ENCODE results near the gene HDC.

Gene HDC

DNA sequence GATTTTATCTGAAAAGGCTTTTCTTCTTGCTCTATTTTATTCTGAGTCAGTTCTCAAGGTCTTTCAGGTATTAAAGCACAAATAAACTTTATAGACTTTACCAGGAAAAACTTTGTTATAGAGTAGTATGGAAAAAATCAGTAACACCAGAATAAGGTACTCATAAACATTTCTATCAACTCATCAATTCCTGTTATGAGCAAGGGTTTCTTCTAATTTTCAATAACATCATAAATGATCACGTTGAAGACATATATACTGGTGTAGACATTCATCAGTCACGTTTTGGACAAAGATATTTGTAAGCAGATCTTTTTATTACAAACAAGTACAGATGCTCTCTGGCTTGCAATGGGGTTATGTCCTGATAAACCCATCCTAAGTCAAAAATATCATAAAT, 9.6 kb upstream of the HDC start:
- H3K27me3 ChIP-seq (ENCODE audit: insufficient read depth, low read length), result no peaks in the 10 kb centered on the region
- no peak overlapping the region for H2AFZ ChIP-seq (ENCODE audit: low read depth, low read length)
- peaks cover 10% of the 10 kb centered on the region for H3K36me3 ChIP-seq (ENCODE audit: insufficient read depth, low read length)
- no peaks in the 10 kb centered on the region for H3K9me3 ChIP-seq (ENCODE audit: low read length)
- no peaks in the 10 kb centered on the region for H3K4me1 ChIP-seq (ENCODE audit: insufficient read depth, low read length)
- H3K4me3 ChIP-seq (ENCODE audit: low read length), result no peak overlapping the region

DNA sequence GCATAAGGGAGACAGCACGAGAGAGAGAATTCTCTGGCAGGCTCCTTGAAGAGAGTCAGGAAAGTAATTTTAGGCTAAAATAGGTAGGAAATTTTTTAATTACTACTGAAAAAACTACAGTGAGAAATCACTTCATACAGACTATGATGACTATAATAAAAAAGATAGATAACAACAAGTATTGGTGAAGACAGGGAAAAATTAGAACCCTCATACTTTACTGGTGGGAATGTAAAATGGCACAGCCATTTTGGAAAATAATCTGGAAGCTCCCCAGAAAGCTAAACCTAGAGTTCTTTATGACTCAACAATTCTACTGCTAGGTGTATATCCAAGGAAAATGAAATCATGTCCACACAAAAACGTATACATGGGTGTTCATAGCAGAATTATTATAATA, 2.1 kb upstream of the HDC start:
- no peak overlapping the region for H3K4me3 ChIP-seq (ENCODE audit: low read length)
- no peak overlapping the region for H2AFZ ChIP-seq (ENCODE audit: low read depth, low read length)
- no peaks in the 10 kb centered on the region for H3K9me3 ChIP-seq (ENCODE audit: low read length)

DNA sequence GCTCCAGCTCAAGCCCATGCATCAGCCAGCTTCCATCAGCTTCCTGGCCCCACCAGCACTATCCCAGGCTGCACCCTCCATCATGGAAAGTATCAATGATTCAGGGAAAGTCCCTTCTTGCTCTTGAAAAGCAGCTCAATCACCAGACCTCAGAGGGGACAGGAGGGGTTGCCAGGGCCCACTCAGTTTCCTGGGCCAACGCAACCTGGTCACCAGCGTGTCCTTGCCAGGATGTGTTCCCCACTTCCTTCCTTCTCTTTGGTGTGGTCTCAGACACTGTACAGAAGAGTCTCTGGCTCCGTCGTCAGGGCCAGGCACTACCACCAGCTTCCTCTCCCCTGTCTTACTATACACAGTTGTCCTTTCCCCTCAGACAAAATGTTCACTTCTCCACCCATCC, 3.0 kb downstream of the HDC start:
- no peaks in the 10 kb centered on the region for H3K9me3 ChIP-seq (ENCODE audit: low read length)
- no peak overlapping the region for H2AFZ ChIP-seq (ENCODE audit: low read depth, low read length)
- H3K4me3 ChIP-seq (ENCODE audit: low read length), result no peak overlapping the region
- H3K4me1 ChIP-seq (ENCODE audit: insufficient read depth, low read length), result peaks cover 8% of the 10 kb centered on the region
- no peaks in the 10 kb centered on the region for H3K27me3 ChIP-seq (ENCODE audit: insufficient read depth, low read length)
- H3K36me3 ChIP-seq (ENCODE audit: insufficient read depth, low read length), result no peaks in the 10 kb centered on the region

More for the DNA sequence above, 2.1 kb upstream of the HDC start:
- no peaks in the 10 kb centered on the region for H3K27me3 ChIP-seq (ENCODE audit: insufficient read depth, low read length)
- no peaks in the 10 kb centered on the region for H3K36me3 ChIP-seq (ENCODE audit: insufficient read depth, low read length)
- peaks cover 8% of the 10 kb centered on the region for H3K4me1 ChIP-seq (ENCODE audit: insufficient read depth, low read length)

DNA sequence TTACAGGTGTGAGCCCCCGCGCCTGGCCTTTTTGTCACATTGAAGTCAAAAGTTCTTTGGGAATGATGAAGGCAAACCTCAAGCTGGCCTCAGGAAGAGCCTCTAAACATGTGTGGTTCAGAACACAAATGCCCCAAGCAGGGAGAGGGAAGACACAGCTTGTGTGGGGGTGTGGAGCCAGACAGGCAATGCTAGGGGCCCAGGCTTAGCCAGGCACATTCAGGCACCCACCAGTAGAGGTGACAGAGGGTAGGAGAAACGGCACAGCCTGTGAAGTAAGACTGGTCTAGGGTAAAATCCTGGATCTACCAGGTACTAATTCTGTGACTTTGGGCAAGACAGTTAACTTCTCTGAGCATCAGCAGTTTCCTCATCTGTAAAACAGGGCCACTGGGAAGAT, 3.5 kb downstream of the HDC start:
- Histone ChIP-seq H3K27me3 (ENCODE audit: insufficient read depth, low read length) (no peaks in the 10 kb centered on the region), H3K9me3 (ENCODE audit: low read length) (no peaks in the 10 kb centered on the region), H3K36me3 (ENCODE audit: insufficient read depth, low read length) (no peaks in the 10 kb centered on the region), H3K4me3 (ENCODE audit: low read length) (no peak overlapping the region), H2AFZ (ENCODE audit: low read depth, low read length) (no peak overlapping the region), H3K4me1 (ENCODE audit: insufficient read depth, low read length) (peaks cover 8% of the 10 kb centered on the region)

DNA sequence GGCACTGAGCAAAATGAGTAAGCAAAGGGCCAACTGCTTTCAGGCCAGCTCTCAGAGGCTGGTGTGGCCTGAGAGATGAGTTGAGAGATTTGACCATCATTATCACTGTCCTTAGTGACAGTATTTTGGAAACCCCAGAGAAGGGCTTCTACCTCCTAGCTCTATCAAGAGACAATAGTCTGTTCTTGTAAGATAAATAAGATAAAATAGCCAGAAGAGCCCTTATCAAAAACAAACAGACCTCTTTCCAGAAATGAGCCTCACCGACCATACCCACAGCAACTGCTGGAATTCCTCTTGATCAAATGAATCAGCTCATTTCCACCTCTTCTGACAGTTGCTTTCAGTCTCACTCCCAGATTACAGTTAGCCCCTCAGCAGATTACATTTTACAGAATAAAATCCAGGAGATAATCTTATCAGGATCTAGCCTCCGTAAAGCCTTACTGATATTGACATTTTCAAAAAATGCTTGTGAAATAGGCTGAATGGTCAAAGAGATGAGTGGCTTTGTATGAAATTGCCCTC, 4.5 kb downstream of the HDC start:
- no peaks in the 10 kb centered on the region for H3K36me3 ChIP-seq (ENCODE audit: insufficient read depth, low read length)
- H3K4me3 ChIP-seq (ENCODE audit: low read length), result no peak overlapping the region
- H3K27me3 ChIP-seq (ENCODE audit: insufficient read depth, low read length), result no peaks in the 10 kb centered on the region
- no peaks in the 10 kb centered on the region for H3K9me3 ChIP-seq (ENCODE audit: low read length)
- peaks cover 7% of the 10 kb centered on the region for H3K4me1 ChIP-seq (ENCODE audit: insufficient read depth, low read length)
- no peak overlapping the region for H2AFZ ChIP-seq (ENCODE audit: low read depth, low read length)

DNA sequence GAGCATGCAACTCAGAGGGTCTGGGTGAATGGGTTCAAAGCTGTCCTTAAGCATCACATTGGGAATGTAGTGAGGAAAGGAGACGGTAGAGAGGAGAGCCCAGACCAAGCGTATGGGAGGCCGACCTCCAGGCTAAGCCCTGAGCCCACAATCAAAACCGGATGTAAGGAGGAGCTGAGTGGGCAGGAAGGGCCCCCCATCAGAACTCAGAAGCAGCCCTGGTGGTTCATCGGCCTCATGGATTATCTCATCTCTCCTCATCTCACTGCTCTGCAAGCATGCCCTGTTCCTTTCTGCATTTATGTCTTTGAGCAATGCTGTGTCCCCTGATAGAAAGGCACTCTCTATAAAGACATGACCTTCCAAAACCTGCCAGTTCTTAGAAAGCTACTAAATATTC, 6.2 kb downstream of the HDC start:
- no peak overlapping the region for H2AFZ ChIP-seq (ENCODE audit: low read depth, low read length)
- H3K4me1 ChIP-seq (ENCODE audit: insufficient read depth, low read length), result no peaks in the 10 kb centered on the region
- no peaks in the 10 kb centered on the region for H3K27me3 ChIP-seq (ENCODE audit: insufficient read depth, low read length)
- no peaks in the 10 kb centered on the region for H3K9me3 ChIP-seq (ENCODE audit: low read length)
- H3K4me3 ChIP-seq (ENCODE audit: low read length), result no peak overlapping the region
- H3K36me3 ChIP-seq (ENCODE audit: insufficient read depth, low read length), result no peaks in the 10 kb centered on the region

DNA sequence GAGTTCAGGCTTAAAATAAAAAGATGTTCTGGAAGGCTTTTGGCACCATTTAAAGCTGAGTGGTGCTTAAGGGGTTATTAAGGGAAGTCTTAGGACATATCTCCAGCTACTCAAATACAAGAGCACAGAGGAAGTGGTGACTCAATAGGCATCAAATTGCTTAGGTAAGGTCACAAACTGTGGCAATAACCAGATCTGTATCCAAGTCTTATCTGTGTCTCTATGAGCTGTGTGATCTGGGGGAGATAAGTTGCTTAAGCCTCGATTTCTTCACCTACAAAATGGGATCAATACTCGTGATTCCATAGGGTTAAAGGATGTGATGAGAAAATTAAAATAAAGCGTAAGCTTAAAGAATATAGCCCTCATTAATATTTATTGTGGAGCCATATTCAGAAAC, 7.6 kb downstream of the HDC start:
- no peaks in the 10 kb centered on the region for H3K36me3 ChIP-seq (ENCODE audit: insufficient read depth, low read length)
- no peaks in the 10 kb centered on the region for H3K27me3 ChIP-seq (ENCODE audit: insufficient read depth, low read length)

DNA sequence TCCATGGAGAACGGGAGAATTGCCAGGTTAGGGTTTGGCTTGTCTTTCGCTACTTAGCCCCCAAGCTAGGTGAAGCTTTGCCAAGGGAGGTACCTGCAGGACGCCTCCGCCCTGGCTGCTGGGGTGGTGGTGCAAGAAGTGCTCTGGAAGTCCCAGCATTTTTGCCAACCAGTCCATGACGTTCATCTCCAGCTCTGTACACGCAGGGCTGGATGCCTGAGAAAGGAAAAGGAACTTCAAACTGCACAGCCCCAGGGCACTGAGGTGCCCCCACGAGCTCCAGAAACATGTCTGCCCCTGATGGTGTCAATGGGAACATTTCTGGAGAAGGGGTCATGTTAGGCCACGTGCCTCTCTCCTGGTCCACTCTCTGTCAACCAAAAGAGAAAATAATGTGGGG, 8.2 kb downstream of the HDC start:
- H3K36me3 ChIP-seq (ENCODE audit: insufficient read depth, low read length), result no peaks in the 10 kb centered on the region
- no peak overlapping the region for H2AFZ ChIP-seq (ENCODE audit: low read depth, low read length)
- no peak overlapping the region for H3K4me3 ChIP-seq (ENCODE audit: low read length)
- H3K27me3 ChIP-seq (ENCODE audit: insufficient read depth, low read length), result no peaks in the 10 kb centered on the region
- no peaks in the 10 kb centered on the region for H3K9me3 ChIP-seq (ENCODE audit: low read length)
- H3K4me1 ChIP-seq (ENCODE audit: insufficient read depth, low read length), result no peaks in the 10 kb centered on the region

More for the DNA sequence above, 7.6 kb downstream of the HDC start:
- H2AFZ ChIP-seq (ENCODE audit: low read depth, low read length), result no peak overlapping the region
- no peaks in the 10 kb centered on the region for H3K4me1 ChIP-seq (ENCODE audit: insufficient read depth, low read length)
- no peaks in the 10 kb centered on the region for H3K9me3 ChIP-seq (ENCODE audit: low read length)
- H3K4me3 ChIP-seq (ENCODE audit: low read length), result no peak overlapping the region

DNA sequence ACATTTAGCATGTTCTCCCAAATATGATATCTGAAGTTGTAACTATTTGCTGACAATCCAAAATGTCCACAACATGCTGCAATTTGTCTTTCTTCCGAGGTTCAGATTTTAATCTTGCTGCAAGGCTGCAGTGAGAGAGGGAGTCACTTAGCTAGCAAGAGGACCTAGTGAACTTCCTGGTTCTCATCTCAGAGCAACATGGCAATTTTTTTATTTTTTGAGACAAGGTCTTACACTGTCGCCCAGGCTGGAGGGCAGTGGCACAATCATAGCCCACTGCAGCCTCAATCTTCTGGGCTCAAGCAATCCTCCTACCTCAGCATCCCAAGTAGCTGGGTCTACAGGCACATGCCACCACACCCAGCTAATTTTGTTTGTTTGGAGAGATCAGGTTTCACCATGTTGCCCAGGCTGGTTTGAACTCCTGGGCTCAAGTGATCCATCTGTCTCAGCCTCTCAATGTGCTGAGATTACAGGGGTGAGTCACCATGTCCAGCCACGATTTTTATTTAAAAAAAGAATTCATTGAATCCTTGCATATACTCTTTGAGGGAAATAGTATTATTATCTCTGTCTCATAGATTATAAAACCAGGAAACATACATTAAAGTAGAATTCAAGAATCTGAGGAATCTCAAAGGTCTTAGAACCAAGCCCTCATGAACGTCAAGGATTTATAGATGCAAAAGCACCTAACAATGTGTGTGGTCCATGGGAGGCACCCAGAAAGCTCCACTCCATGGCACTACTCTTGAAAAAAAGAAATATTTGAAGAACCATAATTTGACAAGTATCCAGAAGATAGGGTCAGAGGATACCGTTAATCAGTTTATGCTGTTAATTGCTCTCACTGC, 9.1 kb downstream of the HDC start:
- Histone ChIP-seq H3K4me1 (ENCODE audit: insufficient read depth, low read length) (no peaks in the 10 kb centered on the region), H2AFZ (ENCODE audit: low read depth, low read length) (no peak overlapping the region), H3K4me3 (ENCODE audit: low read length) (no peak overlapping the region), H3K27me3 (ENCODE audit: insufficient read depth, low read length) (no peaks in the 10 kb centered on the region), H3K36me3 (ENCODE audit: insufficient read depth, low read length) (no peaks in the 10 kb centered on the region), H3K9me3 (ENCODE audit: low read length) (no peaks in the 10 kb centered on the region)

DNA sequence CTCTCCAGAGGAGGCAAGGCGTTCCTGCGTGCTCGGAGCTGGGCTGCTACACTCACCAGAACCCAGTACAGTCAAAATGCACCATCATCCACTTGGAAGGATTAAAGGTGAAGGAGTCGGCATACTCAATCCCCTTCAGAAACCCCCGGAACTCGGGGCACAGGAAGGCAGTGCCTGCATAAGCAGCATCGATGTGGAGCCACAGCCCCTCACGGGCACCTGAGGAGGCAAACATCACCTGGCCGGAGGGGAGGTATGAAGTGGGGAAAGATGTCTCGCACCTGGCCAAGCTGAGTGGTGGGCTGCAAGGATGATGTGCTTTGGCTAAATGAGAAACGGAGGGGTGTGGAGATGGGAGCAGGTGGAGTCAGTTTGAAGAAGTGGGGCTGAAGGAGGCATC, 13.0 kb downstream of the HDC start:
- Histone ChIP-seq H3K4me3 (ENCODE audit: low read length) (no peak overlapping the region), H2AFZ (ENCODE audit: low read depth, low read length) (no peak overlapping the region), H3K27me3 (ENCODE audit: insufficient read depth, low read length) (no peaks in the 10 kb centered on the region), H3K36me3 (ENCODE audit: insufficient read depth, low read length) (no peaks in the 10 kb centered on the region), H3K9me3 (ENCODE audit: low read length) (no peaks in the 10 kb centered on the region), H3K4me1 (ENCODE audit: insufficient read depth, low read length) (no peaks in the 10 kb centered on the region)

DNA sequence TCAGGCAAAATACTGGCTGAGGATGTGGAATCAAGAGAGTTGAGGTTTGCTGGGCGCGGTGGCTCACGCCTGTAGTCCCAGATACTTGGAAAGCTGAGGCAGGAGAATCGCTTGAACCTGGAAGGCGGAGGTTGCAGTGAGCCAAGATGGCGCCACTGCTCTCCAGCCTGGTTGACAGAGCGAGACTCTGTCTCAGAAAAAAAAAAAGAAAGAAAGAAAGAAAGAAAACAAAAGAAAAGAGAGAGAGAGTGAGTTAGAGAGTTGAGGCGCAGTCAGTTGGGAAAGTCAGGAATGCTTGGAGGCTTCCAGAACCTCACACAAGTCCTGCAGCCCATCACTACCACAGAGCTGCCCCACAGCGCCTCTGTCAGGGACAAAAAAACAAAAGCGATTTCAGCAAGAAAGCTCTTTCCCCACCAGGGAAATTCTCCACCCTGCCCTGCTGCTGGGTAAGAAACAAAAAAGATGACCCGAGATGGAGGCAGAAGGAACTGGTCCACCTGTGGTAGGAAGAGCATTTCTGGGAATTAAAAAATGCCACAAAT, 13.8 kb downstream of the HDC start:
- Histone ChIP-seq H3K4me1 (ENCODE audit: insufficient read depth, low read length) (no peaks in the 10 kb centered on the region), H3K36me3 (ENCODE audit: insufficient read depth, low read length) (no peaks in the 10 kb centered on the region), H3K4me3 (ENCODE audit: low read length) (no peak overlapping the region), H3K27me3 (ENCODE audit: insufficient read depth, low read length) (no peaks in the 10 kb centered on the region), H2AFZ (ENCODE audit: low read depth, low read length) (no peak overlapping the region), H3K9me3 (ENCODE audit: low read length) (no peaks in the 10 kb centered on the region)

DNA sequence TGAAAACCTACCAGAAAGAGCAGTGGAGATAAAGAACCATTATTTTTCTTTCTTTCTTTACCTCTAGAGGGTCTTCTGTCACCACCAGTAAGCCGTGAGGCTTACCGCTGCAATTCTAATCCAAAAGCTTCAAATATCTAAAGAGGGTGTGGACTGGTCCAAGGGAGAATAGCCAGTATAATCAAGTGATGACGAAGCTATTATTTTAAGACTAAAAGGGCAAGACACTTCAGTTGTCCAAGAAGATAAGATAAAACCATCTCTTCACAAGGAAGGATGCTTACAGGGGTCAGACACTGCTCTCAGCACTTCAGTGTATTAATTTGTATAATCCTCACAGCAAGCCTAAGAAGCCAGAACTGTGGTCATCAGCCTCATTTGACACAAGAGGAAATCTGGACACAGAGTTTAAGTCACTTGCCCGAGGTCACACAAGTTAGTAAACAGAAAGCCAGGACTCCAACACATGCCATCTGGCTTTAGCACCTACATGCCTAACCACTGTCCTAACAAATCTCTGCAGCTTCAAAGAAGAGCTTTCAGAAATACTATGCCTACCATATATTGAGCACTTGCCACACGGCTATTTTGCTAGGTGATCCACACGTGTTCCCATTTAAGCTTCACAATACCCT, 14.6 kb downstream of the HDC start:
- Histone ChIP-seq H2AFZ (ENCODE audit: low read depth, low read length) (no peak overlapping the region), H3K4me3 (ENCODE audit: low read length) (no peak overlapping the region), H3K4me1 (ENCODE audit: insufficient read depth, low read length) (no peaks in the 10 kb centered on the region), H3K27me3 (ENCODE audit: insufficient read depth, low read length) (no peaks in the 10 kb centered on the region), H3K9me3 (ENCODE audit: low read length) (no peaks in the 10 kb centered on the region), H3K36me3 (ENCODE audit: insufficient read depth, low read length) (no peaks in the 10 kb centered on the region)

DNA sequence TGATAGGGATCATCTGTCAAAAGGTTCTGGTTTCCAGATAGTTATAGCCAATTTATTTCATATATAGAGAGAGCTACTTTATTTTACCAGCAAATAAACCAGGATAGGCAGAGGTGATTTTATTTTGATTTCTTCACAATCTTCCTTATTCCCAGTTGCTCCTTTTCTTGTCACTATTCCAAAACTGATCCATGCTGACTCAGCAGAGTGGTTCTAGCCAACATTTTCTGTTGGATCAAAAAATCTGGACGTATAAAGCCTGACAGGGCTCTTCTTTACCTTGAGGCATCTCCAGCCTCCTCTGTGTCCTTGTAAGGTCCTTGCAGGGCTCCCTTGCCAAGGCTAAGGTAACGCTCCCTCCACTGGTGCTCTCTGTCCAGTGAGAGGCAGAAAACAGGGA, 15.8 kb downstream of the HDC start:
- Histone ChIP-seq H3K27me3 (ENCODE audit: insufficient read depth, low read length) (no peaks in the 10 kb centered on the region), H2AFZ (ENCODE audit: low read depth, low read length) (no peak overlapping the region), H3K36me3 (ENCODE audit: insufficient read depth, low read length) (no peaks in the 10 kb centered on the region), H3K4me3 (ENCODE audit: low read length) (no peak overlapping the region), H3K4me1 (ENCODE audit: insufficient read depth, low read length) (no peaks in the 10 kb centered on the region), H3K9me3 (ENCODE audit: low read length) (no peaks in the 10 kb centered on the region)
